ENCODE measurements around the gene LRRC7.
A peak's percentile ranks its signal among the peaks of the same experiment; 100 is the strongest.

LRRC7 gene

DNA sequence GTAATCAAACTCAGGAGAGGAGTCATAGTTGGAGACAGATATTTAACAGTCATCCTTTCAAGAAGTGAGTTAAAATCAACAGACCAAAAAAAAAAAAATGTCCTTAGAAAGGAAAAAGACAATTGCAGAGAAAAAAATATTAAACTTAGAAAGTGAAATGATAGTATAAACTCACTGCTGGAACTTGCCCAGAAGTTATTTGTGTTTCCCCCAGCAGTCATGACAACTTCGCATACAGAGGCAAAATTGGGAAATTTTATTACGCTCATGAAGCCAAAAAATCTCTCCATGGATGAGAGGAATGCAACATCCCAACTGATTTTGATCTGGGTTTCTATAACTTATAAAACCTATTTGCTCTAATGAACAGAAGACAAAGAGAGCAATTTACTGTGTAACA lies 198.2 kb downstream of the LRRC7 start:
- no peak for DNase-seq

- no peak for DNase-seq
Measured at GRCh38 chr1:69766431-69767180, 198.9 kb downstream of the LRRC7 start.

DNA sequence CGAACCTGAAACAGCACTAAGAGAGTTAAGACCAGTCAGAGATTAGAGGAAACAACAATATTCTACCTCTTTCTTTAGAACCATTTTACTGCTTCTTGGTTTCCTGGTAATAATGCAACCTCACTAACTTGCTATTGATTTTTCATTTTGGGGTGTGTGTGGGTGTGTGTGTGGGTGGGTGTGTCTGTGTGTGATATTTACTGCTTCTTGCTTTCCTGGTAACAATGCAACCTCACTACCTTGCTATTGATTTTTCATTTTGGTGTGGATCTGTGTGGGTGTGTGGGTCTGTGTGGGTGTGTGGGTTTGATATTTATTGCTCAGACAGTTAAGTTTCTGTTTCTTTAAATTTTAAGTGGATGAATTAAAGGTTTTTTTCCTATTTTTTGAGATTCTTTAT lies 208.8 kb downstream of the LRRC7 start:
- no peak for DNase-seq

GRCh38 chr1:69777423-69777822 lies 209.7 kb downstream of the LRRC7 start:
- DNase-seq: no peak

DNA sequence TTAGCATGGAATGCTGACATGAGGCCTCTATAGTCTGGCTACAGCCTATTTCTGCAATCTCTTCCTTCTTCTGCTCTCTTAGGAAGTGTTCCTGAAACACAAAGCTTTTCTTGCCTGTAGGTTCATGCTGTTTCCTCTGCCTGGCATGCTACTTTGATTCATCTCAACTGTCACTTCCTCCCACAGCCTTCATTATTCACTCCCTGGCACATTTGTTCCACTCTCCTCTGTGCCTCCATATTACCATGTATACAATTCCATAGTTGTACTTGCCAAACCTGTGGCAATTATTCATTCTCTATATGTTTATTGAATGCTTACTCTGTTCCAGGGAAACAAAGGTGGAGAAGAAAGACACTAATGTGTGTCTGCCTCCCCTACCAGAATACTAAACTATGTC lies 210.2 kb downstream of the LRRC7 start:
- DNase-seq: no peak

DNA sequence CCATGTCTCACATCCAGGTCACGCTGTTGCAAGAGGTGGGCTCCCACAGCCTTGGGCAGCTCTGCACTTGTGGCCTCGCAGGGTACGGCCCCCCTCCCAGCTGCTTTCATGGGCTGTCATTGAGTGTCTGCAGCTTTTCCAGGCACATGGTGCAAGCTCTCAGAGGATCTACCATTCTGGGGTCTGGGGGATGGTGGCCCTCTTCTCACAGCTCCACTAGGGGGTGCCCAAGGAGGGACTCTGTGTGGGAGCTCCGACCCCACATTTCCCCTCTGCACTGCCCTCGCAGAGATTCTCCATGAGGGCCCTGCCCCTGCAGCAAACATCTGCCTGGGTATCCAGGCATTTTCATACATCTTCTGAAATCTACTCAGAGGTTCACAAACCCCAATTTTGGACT lies 219.4 kb downstream of the LRRC7 start:
- DNase-seq: no peak

GRCh38 chr1:69791311-69791710 lies 223.6 kb downstream of the LRRC7 start:
- DNase-seq: no peak

- no peak for DNase-seq
Measured at GRCh38 chr1:69794831-69795230, 227.1 kb downstream of the LRRC7 start.

DNA sequence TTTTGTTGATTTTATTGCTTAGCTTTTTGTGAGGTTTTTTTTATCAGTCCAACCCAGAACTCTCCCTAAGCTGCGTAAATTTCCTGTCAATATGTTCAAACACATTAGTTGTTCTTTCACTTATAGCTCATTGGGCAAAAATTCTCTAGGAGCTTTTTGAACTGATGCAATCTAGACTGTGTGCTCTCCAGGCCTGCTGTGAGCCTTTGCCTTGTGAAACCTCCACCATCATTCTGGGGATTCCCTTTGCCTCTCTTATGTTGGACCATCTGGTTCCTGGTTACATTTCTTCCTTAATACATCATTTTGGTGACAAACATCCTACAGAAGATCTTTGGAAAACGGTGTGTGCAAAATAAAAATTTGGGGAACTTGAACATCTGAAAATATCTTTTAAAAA lies 247.2 kb downstream of the LRRC7 start:
- no peak for DNase-seq

DNA sequence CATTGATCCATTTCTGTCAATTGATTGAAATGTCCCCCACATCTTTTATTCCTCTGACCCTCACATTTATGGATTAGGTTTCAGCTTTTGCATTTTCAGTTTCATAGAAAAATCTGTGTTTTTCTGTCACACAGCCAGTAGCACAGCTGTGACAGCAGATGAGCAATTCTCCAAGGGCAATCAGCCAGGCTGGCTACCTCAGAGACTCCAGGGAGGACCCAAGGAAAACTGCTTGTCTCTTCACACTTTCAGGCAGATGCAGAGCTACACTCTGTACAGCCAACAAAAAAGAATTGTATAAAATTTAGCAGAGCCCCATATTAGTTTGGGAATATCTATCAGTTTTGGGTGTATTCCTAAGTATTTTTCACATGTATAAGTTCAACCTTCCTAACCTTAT lies 257.2 kb downstream of the LRRC7 start:
- DNase-seq: peak in 17 of 56 donors; percentile 1 to 24 (median 7)

- DNase-seq: no peak
Measured at GRCh38 chr1:69827732-69828131, 260.0 kb downstream of the LRRC7 start.

DNA sequence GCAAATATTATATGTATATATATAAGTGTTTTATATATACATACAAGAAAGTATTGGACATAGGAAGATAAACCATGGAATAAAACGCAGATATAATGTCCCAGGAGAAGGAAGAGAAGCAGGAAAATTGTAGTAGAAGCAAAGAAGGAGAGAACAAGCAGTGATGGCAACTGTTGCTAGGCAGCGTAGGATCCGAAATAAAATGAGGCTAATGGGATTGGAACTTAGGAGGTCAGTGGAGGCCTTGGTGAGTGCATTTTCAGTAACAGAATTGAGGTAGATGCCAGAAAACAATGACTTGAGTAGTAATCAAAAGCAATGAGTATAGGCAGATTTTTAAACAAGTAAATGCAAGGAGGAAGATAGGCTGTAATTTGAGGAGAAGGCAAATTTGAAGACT lies 265.8 kb downstream of the LRRC7 start:
- no peak for DNase-seq

DNA sequence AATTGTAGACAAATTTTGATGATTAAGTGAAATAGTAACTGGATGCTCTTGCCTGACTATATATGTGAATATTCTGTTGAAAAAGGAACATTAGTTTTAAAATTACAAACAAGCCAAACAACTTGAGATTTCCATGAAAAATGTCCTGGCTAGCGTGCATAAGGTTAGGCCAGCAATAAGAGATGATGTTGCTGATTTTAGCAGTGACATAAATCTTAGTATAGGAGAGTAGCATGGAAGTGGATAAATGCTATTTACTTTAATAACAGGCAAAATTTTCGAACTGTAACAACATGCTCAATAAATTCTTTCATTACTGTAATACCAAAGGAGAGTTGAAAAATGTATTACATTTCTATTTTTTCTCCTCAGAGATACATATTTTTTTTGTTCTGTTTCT lies 266.6 kb downstream of the LRRC7 start:
- no peak for DNase-seq

- no peak for DNase-seq
Measured at GRCh38 chr1:69835955-69836354, 268.2 kb downstream of the LRRC7 start.

- DNase-seq: no peak
Measured at GRCh38 chr1:69836971-69837636, 269.4 kb downstream of the LRRC7 start.

DNA sequence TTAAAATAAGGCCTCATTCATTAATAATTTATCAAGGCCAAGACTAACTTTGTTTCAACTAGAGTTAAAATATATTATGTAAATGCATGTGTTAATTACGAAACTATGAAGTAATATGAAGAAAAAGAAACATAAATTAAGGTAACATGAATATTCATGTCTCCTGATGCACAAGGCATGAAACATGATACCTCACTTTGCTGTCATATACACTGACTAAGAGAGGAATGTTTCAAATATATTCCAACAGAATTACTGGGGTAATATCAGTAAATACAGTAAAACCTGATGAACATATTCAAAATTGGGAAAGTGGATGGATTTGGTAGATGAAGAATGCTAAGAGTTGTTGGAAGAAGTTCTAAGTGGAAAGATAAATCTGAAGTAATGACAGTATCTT lies 274.6 kb downstream of the LRRC7 start:
- DNase-seq: no peak

GRCh38 chr1:69845655-69846054 lies 277.9 kb downstream of the LRRC7 start:
- no peak for DNase-seq

- DNase-seq: no peak
Measured at GRCh38 chr1:69846267-69846666, 278.5 kb downstream of the LRRC7 start.

DNA sequence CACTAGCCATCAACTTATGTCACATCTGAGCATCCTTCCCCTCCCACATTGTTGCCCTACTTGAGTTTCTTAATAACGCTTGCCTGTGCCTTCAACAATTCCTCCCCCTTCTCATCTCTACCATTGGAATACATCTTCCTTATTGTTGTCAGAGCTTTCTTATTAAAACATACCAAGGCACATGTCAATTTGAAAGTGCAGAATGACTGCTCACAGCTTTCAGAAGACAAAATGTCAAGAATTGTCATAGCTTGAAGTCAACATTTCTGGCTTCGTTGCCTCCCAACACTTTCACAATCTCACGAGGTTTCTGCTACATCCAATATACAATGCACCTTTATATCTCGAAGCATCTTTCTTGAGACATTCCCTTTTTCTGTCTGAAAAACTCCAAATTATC lies 279.9 kb downstream of the LRRC7 start:
- no peak for DNase-seq

DNA sequence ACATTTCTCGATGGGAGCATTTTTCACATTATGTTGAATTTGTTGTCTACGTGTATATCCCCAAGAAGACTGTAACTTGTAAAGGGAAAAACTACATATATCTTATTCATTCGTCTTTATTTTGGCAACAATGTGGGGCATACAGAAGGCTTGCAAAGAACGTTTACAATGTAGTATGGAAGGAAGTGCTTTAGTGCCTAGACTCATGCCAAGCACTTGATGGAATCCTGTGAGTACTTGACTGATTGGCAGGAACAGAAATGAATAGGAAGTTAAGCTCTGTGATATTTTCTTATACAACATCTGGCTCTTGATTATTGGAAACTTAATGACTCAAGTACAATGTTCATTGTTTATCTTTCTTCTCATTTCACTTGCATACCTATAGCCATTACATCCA lies 284.4 kb downstream of the LRRC7 start:
- no peak for DNase-seq

GRCh38 chr1:69852706-69853105 lies 285.0 kb downstream of the LRRC7 start:
- no peak for DNase-seq

- DNase-seq: no peak
Measured at GRCh38 chr1:69858534-69858933, 290.8 kb downstream of the LRRC7 start.

DNA sequence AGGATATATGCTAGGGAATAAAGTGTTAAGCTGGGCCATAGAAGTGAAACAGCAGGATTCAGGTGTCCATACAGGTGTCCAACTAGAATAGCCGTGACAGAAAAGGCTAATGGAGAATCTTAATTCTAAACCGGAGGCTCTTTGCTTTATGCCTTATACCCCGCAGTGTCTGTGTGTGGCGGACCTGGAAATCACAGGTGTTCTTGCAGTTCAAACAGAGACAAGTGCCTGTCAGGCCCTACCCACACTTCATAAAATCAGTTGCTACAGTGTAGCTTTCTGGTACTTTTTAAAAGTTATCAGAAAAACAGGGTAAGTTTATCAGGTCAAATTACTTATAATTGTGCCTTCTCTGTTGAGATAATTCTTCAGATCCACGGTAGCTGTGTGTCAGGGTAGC lies 293.9 kb downstream of the LRRC7 start:
- DNase-seq: no peak
